ENCODE measurements around the gene TOPORS.

- TF ChIP-seq, protein P1, sequence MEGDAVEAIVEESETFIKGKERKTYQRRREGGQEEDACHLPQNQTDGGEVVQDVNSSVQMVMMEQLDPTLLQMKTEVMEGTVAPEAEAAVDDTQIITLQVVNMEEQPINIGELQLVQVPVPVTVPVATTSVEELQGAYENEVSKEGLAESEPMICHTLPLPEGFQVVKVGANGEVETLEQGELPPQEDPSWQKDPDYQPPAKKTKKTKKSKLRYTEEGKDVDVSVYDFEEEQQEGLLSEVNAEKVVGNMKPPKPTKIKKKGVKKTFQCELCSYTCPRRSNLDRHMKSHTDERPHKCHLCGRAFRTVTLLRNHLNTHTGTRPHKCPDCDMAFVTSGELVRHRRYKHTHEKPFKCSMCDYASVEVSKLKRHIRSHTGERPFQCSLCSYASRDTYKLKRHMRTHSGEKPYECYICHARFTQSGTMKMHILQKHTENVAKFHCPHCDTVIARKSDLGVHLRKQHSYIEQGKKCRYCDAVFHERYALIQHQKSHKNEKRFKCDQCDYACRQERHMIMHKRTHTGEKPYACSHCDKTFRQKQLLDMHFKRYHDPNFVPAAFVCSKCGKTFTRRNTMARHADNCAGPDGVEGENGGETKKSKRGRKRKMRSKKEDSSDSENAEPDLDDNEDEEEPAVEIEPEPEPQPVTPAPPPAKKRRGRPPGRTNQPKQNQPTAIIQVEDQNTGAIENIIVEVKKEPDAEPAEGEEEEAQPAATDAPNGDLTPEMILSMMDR (conservative IDR thresholded peaks at IDR 0.05), result no peak
- no peak for TF ChIP-seq ZFX (IDR thresholded peaks at IDR 0.05)
These were observed 6.5 kb downstream of the TOPORS start for GRCh38 chr9:32545884-32546283.
